ENCODE results near the gene MALL.
"Not testable (repeated sequence)": the region's sequence is repeated elsewhere in the genome, so short reads cannot be mapped to it uniquely, and the experiment has no call there.

Gene MALL

GRCh38 chr2:110115291-110116032 is at the start of gene MALL:
TSS of gene MALL (minus strand) at chr2:110115822. CDS start at chr2:110115792, 30 bp downstream.
- no peaks in the 10 kb centered on the region for H3K36me3 ChIP-seq (ENCODE audit: control insufficient read depth, insufficient read depth, low read length)
- H3K4me1 ChIP-seq (ENCODE audit: control insufficient read depth, insufficient read depth, low read length) = no peaks in the 10 kb centered on the region
- H3K4me3 ChIP-seq (ENCODE audit: low read length) = peak within 1 kb of the TSS; percentile 52; the same call in 1 of the 2 replicates
- no peak within 1 kb of the TSS for H3K27ac ChIP-seq (ENCODE audit: low read length)
- peaks cover 19% of the 10 kb centered on the region for H3K27me3 ChIP-seq (ENCODE audit: control insufficient read depth, insufficient read depth, low read length)
- no peaks in the 10 kb centered on the region for H3K9me3 ChIP-seq (ENCODE audit: control insufficient read depth, insufficient read depth, low read length)
- WGBS (ENCODE audit: insufficient coverage, insufficient read length) = no CpG with 5 or more reads among the region's 62 CpGs
- DNase-seq (ENCODE audit: low read depth, low spot score) = no peak

- Histone ChIP-seq H3K4me1 (ENCODE audit: control insufficient read depth, insufficient read depth, low read length) (no peaks in the 10 kb centered on the region), H3K27me3 (ENCODE audit: control insufficient read depth, insufficient read depth, low read length) (no peaks in the 10 kb centered on the region), H3K36me3 (ENCODE audit: control insufficient read depth, insufficient read depth, low read length) (no peaks in the 10 kb centered on the region), H3K4me3 (ENCODE audit: low read length) (no peak overlapping the region), H3K9me3 (ENCODE audit: control insufficient read depth, insufficient read depth, low read length) (no peaks in the 10 kb centered on the region), H3K27ac (ENCODE audit: low read length) (no peak overlapping the region)
- no CpG with 5 or more reads among the region's 4 CpGs for WGBS (ENCODE audit: insufficient coverage, insufficient read length)
- peak; percentile 18 for DNase-seq (ENCODE audit: low read depth, low spot score)
Observed at GRCh38 chr2:110157153-110157793, 41.7 kb upstream of the MALL start.

GRCh38 chr2:110154828-110155227 is 39.2 kb upstream of the MALL start:
- not testable (repeated sequence) for H3K9me3 ChIP-seq (ENCODE audit: control insufficient read depth, insufficient read depth, low read length); H3K27ac ChIP-seq (ENCODE audit: low read length); H3K36me3 ChIP-seq (ENCODE audit: control insufficient read depth, insufficient read depth, low read length); H3K27me3 ChIP-seq (ENCODE audit: control insufficient read depth, insufficient read depth, low read length); H3K4me3 ChIP-seq (ENCODE audit: low read length); DNase-seq (ENCODE audit: low read depth, low spot score); H3K4me1 ChIP-seq (ENCODE audit: control insufficient read depth, insufficient read depth, low read length)
- WGBS (ENCODE audit: insufficient coverage, insufficient read length) = no CpG with 5 or more reads among the region's 4 CpGs

GRCh38 chr2:110154188-110154587 is 38.6 kb upstream of the MALL start:
- H3K9me3 ChIP-seq (ENCODE audit: control insufficient read depth, insufficient read depth, low read length); H3K27me3 ChIP-seq (ENCODE audit: control insufficient read depth, insufficient read depth, low read length); H3K4me3 ChIP-seq (ENCODE audit: low read length); DNase-seq (ENCODE audit: low read depth, low spot score); H3K27ac ChIP-seq (ENCODE audit: low read length); H3K36me3 ChIP-seq (ENCODE audit: control insufficient read depth, insufficient read depth, low read length); H3K4me1 ChIP-seq (ENCODE audit: control insufficient read depth, insufficient read depth, low read length): not testable (repeated sequence)
- WGBS (ENCODE audit: insufficient coverage, insufficient read length) = no CpG with 5 or more reads among the region's 2 CpGs

- Histone ChIP-seq H3K36me3 (ENCODE audit: control insufficient read depth, insufficient read depth, low read length) (no peaks in the 10 kb centered on the region), H3K27me3 (ENCODE audit: control insufficient read depth, insufficient read depth, low read length) (no peaks in the 10 kb centered on the region), H3K4me1 (ENCODE audit: control insufficient read depth, insufficient read depth, low read length) (no peaks in the 10 kb centered on the region), H3K4me3 (ENCODE audit: low read length) (no peak overlapping the region), H3K27ac (ENCODE audit: low read length) (no peak overlapping the region), H3K9me3 (ENCODE audit: control insufficient read depth, insufficient read depth, low read length) (no peaks in the 10 kb centered on the region)
- DNase-seq (ENCODE audit: low read depth, low spot score) = no peak
- no CpG with 5 or more reads among the region's 2 CpGs for WGBS (ENCODE audit: insufficient coverage, insufficient read length)
Observed at GRCh38 chr2:110153416-110153815, 37.8 kb upstream of the MALL start.

GRCh38 chr2:110152943-110153342 is 37.3 kb upstream of the MALL start:
- H3K27me3 ChIP-seq (ENCODE audit: control insufficient read depth, insufficient read depth, low read length) = no peaks in the 10 kb centered on the region
- H3K4me3 ChIP-seq (ENCODE audit: low read length) = no peak overlapping the region
- no peak overlapping the region for H3K27ac ChIP-seq (ENCODE audit: low read length)
- no peak for DNase-seq (ENCODE audit: low read depth, low spot score)
- WGBS (ENCODE audit: insufficient coverage, insufficient read length) = no CpG with 5 or more reads among the region's 3 CpGs
- no peaks in the 10 kb centered on the region for H3K36me3 ChIP-seq (ENCODE audit: control insufficient read depth, insufficient read depth, low read length)
- no peaks in the 10 kb centered on the region for H3K4me1 ChIP-seq (ENCODE audit: control insufficient read depth, insufficient read depth, low read length)
- no peaks in the 10 kb centered on the region for H3K9me3 ChIP-seq (ENCODE audit: control insufficient read depth, insufficient read depth, low read length)

GRCh38 chr2:110149330-110150220 is 34.0 kb upstream of the MALL start:
- WGBS (ENCODE audit: insufficient coverage, insufficient read length) = 100% methylated on average over 1 of the region's 6 CpGs

GRCh38 chr2:110146945-110147332 is 31.3 kb upstream of the MALL start:
- no peaks in the 10 kb centered on the region for H3K9me3 ChIP-seq (ENCODE audit: control insufficient read depth, insufficient read depth, low read length)
- no peaks in the 10 kb centered on the region for H3K4me1 ChIP-seq (ENCODE audit: control insufficient read depth, insufficient read depth, low read length)
- no peak overlapping the region for H3K27ac ChIP-seq (ENCODE audit: low read length)
- no peak overlapping the region for H3K4me3 ChIP-seq (ENCODE audit: low read length)
- no CpG with 5 or more reads among the region's 2 CpGs for WGBS (ENCODE audit: insufficient coverage, insufficient read length)
- H3K27me3 ChIP-seq (ENCODE audit: control insufficient read depth, insufficient read depth, low read length) = no peaks in the 10 kb centered on the region
- H3K36me3 ChIP-seq (ENCODE audit: control insufficient read depth, insufficient read depth, low read length) = no peaks in the 10 kb centered on the region
- DNase-seq (ENCODE audit: low read depth, low spot score) = no peak

More at GRCh38 chr2:110149330-110150220, 34.0 kb upstream of the MALL start:
- no peak for DNase-seq (ENCODE audit: low read depth, low spot score)
- H3K4me1 ChIP-seq (ENCODE audit: control insufficient read depth, insufficient read depth, low read length) = no peaks in the 10 kb centered on the region
- no peaks in the 10 kb centered on the region for H3K36me3 ChIP-seq (ENCODE audit: control insufficient read depth, insufficient read depth, low read length)
- no peaks in the 10 kb centered on the region for H3K27me3 ChIP-seq (ENCODE audit: control insufficient read depth, insufficient read depth, low read length)
- H3K4me3 ChIP-seq (ENCODE audit: low read length) = no peak overlapping the region
- no peaks in the 10 kb centered on the region for H3K9me3 ChIP-seq (ENCODE audit: control insufficient read depth, insufficient read depth, low read length)
- no peak overlapping the region for H3K27ac ChIP-seq (ENCODE audit: low read length)

GRCh38 chr2:110146183-110146944 is 30.7 kb upstream of the MALL start:
- WGBS (ENCODE audit: insufficient coverage, insufficient read length) = no CpG with 5 or more reads among the region's 2 CpGs
- DNase-seq (ENCODE audit: low read depth, low spot score) = no peak
- no peak overlapping the region for H3K27ac ChIP-seq (ENCODE audit: low read length)
- no peaks in the 10 kb centered on the region for H3K9me3 ChIP-seq (ENCODE audit: control insufficient read depth, insufficient read depth, low read length)
- H3K36me3 ChIP-seq (ENCODE audit: control insufficient read depth, insufficient read depth, low read length) = no peaks in the 10 kb centered on the region
- H3K27me3 ChIP-seq (ENCODE audit: control insufficient read depth, insufficient read depth, low read length) = no peaks in the 10 kb centered on the region
- no peaks in the 10 kb centered on the region for H3K4me1 ChIP-seq (ENCODE audit: control insufficient read depth, insufficient read depth, low read length)
- H3K4me3 ChIP-seq (ENCODE audit: low read length) = no peak overlapping the region

- no peaks in the 10 kb centered on the region for H3K9me3 ChIP-seq (ENCODE audit: control insufficient read depth, insufficient read depth, low read length)
- no peaks in the 10 kb centered on the region for H3K4me1 ChIP-seq (ENCODE audit: control insufficient read depth, insufficient read depth, low read length)
- H3K4me3 ChIP-seq (ENCODE audit: low read length) = no peak overlapping the region
- no peak for DNase-seq (ENCODE audit: low read depth, low spot score)
- H3K27me3 ChIP-seq (ENCODE audit: control insufficient read depth, insufficient read depth, low read length) = no peaks in the 10 kb centered on the region
- no peaks in the 10 kb centered on the region for H3K36me3 ChIP-seq (ENCODE audit: control insufficient read depth, insufficient read depth, low read length)
- H3K27ac ChIP-seq (ENCODE audit: low read length) = no peak overlapping the region
Observed at GRCh38 chr2:110143982-110144381, 28.4 kb upstream of the MALL start.

Data from iPS DF 6.9 (cell line).